Stimulated activated naive CD4-positive, alpha-beta T cell (primary cell): ENCODE results near the gene RAB11FIP4.

Experiments
- DNase-seq, 6 experiments: peaks; one replicate each; lab custom pipeline; 2025; lab: John Stamatoyannopoulos, UW

RAB11FIP4 gene

DNA sequence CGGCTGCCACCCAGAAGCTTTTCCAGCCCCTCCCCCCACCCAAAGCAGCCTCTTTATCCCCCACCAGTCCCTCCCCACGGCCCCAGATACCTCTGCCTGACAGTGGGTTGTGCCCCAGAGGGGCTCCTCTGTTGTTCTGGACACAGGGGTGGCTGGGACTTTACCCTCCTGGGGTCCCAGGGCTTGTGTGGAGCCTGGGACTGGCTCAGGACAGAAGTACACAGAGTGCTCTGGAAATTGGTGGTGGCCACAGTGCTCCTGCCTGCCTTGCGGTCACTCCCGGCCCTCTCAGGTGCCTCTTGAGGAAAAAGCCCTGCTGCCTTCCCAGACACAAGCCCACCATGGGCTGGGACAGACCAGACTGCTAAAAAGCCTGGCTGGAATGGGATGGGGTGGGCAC is 68.2 kb downstream of the RAB11FIP4 start:
- no peak for DNase-seq

DNA sequence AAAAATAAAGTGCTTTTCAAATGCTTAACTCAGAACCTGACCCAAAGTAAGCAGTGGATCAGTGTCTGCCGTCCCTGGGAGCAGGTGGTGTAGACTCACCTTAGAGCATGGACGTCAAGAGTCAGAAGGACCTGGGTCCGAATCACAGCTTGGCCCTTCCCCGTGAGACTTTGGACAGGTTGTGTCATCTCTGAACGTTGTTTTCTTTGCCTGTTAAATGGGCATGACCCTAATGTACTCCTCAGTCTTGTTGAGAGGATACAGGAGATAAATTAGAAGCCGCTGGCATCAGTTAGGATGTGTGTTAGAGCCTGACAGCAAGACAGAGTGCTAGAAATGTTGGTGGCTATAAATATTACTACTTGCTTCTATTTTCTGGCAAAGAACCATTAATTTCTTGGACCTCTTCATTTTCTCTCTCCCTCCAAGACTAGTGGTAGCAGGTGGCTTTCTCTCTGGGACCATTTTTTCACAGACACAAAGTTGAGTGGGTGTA is 68.8 kb downstream of the RAB11FIP4 start:
- DNase-seq = no peak

- DNase-seq = no peak
Observed at GRCh38 chr17:31461227-31461810, 69.8 kb downstream of the RAB11FIP4 start.

DNA sequence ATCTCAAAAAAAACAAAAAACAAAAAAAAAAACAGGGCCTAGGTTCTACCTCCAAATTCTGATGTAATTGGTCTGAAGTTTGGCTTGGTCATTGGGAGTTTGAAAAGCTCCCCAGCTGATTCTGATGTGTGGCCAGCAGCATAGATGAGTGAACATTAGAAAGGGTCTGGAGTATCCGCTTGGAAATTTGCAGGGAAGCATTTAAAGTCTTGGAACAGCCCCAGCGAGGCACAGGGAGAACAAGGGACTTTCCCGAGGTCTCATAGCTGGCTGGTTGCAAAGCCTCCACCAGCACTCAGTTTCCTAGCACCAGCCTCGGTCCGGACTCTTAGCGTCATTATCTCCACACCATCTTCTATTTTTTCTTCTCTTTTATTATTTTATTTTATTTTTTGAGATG is 70.8 kb downstream of the RAB11FIP4 start:
- DNase-seq = no peak

DNA sequence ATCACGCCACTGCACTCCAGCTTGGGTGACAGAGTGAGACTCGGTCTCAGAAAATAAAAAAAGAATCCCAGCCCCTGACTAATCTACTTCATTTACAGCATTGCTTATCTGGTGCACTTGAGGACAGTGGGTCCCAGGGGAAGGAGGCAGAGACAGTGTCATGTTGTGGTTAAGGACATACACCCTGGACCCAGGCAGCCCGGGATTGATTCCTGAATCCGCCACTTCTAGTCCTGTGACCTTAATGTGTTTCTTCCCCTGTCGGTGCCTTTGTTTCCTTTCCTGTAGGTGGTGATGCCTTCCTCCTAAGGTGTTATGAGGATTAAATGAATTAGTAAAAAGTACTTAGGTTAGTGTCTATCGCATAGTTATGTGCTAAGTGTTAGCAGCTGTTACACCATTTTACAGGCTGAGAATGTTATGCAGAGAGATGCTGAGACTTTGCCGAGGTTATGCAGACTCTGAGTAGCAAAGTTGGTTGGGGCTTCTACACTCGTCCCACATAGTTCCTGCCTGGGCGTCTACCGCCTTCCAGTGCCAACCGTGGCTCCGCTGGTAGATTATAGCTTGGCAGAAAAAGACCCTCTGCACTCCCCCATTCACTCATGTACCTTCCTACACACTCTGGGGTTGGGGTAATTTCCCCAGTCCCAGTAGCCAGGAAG is 74.8 kb downstream of the RAB11FIP4 start:
- no peak for DNase-seq

- no peak for DNase-seq
Observed at GRCh38 chr17:31467502-31468256, 76.2 kb downstream of the RAB11FIP4 start.

DNA sequence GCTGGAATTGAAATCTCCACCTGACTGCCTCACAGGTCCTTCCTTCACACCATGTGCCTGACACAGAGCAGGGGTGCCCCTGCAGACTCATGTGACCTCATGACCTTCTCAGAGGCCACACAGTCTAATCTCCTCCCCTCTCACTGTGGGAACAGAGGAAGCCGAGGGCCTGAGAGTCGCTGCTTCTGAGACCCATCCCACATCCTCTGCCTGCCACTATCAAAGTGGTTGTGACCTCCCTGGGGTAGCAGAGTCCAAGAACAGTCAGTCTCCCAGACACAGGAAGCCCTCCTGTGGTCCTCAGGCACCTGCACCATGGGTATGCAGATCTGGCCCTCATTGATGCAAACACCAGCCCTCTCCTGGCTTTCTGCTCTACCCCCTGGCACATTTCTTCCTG is 78.5 kb downstream of the RAB11FIP4 start:
- DNase-seq = no peak

- no peak for DNase-seq
Observed at GRCh38 chr17:31470592-31470991, 79.1 kb downstream of the RAB11FIP4 start.

DNA sequence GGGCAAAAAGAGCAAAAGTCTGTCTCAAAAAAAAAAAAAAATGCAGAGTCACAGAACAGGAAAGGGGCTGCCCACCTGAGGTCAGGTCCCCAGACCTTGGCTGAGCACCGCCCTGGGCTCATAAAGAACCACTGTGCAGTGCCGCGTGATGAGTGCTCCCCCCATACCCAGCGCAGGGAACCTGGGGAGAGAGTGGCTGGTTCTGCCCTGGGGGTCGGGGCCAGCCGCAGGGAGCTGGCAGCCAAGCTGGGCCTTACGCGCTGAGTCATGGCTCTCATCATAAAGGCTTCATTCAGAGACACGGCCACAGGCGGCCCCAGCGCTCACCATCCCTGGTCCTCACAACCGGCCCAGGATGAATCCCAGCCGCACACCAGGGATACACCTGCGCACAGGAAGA is 80.7 kb downstream of the RAB11FIP4 start:
- no peak for DNase-seq

DNA sequence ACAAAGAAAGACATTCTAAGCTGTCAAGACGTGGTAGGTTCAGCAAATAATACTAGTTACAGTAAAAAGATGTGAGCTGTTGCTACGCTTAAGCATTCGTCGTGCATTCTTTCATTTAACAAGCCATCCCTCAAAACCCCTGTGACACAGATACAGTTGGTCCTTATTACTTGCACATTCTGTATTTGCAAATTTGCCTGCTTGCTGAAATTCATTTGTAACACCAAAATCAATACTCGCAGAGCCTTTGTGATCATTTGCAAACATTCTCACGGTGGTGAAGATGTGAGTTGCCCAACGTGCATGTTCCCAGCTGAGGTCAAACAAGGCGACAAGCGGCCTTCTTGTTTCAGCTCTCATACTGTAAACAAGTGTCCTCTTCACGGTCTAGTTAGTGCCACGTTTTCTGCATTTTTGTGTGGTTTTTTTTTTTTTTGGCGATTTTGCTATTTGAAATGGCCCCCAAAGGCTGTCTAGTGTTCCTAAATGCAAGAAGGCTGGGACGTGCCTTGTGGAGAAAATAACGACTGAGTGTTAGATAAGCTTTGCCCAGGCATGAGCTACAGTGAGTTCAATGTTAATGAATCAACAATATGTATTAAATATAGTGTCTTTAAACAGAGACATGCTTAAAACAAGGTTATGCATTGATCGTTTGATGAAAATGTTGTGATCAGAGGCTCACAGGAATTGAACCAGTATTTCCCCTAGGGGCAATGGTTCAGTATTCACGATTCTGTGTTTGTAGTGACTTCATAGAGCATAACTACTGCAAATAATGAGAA is 84.1 kb downstream of the RAB11FIP4 start:
- DNase-seq = no peak

GRCh38 chr17:31476525-31477416 is 85.3 kb downstream of the RAB11FIP4 start:
- no peak for DNase-seq

GRCh38 chr17:31477417-31478055 is 86.1 kb downstream of the RAB11FIP4 start:
- DNase-seq = no peak

DNA sequence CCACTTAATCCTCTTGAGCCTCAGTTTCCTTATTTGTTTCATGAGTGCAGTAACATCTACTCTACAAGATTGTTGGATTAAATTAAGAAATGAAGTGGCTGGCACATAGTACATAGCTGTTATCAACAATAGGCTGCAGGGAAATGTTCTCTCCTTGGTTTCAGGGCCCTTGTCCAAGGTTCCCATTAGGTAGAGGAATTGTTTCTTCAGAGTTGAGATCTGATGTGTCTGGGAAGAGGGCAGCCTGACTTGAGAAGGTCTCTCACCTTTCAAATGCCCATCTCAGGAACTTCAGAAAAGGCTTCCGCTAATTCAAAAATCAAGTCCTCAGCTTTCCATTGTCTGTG is 87.6 kb downstream of the RAB11FIP4 start:
- DNase-seq = no peak

DNA sequence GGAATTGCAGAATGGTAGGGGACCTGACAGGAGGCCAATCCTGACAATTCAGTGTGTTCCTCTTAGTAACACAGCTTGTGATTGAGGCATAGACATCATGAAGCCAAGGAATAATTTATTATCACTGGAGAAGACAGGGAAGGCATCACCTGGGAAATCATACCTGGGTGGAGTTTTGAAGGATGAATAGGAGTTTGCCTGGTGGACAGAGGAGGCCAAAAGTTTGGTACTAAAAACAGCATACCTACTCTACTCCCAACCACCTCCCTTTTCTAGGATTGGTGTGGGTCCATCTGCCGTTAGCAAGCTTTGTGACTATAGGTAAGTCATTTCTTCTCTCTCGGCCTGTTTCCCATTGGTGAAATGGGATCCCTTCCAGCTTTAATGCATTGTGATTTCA is 88.0 kb downstream of the RAB11FIP4 start:
- no peak for DNase-seq

DNA sequence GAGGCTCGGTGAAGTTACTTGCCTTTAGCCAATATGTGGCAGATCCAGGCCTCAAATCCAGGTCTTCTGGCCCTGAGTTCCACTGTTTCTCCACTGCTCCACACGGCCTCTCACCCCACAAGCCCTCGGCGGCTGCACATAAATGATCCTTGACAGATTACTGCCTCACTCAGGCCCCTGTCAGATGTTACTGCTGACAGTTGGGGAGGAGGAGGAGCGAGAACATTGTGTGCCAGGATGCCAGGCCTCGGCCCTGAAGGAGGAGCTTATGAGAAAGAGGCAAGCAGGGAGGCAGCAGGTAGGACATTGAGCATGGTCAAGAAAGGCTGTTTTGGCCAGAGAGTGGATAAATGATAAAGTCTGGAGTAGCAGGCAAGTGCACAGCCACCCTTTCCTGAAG is 88.6 kb downstream of the RAB11FIP4 start:
- DNase-seq = no peak

DNA sequence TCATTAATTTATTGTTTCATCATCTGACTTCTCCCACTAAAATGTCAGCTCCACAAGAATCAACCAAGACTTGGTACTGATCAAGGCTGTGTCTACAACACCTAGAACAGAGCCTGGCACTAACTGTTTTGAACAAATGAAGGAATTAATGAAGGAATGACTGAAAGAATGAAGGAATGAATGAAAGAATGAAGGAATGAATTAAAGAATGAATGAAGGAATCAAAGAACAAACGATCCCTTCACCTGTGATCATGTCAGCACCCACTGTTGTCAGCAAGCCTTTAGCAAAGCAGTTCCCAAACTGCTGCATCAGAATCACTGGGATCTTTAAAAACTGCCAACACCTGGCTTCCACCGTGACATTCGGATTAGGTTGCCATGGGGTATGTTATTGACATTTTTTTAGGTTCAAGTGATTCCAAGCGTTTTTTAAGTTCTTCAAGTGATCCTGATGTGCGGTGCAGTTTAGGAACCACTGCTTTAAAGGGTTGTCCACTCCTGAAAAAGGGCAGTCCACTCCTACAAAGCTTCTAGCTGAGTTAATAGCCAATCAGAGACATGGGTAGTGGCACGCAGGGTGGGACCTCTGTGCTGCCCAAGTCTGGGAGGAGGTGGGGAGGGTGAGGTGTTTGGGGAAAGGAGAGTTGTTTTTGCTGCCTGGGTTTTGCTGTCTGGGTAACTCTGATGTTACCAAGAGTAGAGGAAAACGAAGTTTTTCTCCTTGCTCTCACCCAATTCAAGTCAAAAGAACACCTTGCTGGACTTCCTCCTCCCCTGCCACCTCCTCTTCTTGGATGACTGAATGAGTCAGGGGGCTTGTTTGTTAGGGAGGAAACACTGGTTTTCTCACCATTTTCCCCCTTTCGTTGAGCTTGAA is 89.7 kb downstream of the RAB11FIP4 start:
- DNase-seq = no peak

DNA sequence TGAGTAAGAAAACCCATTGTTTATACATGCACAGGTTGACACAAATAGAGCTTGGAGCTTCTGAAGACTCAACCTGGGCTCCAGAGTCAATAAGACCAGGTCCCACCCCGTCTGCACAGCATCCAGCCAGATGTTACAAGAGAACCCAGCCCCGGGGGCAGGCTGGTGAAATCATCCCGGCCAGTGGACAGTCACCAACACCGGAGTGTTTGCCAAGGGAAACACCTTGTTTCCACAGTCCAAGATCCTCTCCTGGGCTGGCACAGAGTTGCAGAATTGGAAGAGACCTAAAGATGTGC is 90.3 kb downstream of the RAB11FIP4 start:
- no peak for DNase-seq

GRCh38 chr17:31484821-31485220 is 93.3 kb downstream of the RAB11FIP4 start:
- no peak for DNase-seq

- peak in 1 of 6 experiments; percentile 50 for DNase-seq
Observed at GRCh38 chr17:31486351-31487062, 95.0 kb downstream of the RAB11FIP4 start.
